IMR-90 (cell line): Measurements from ENCODE around the gene RNF223. TPM values are rescaled to one million over a fixed set of nuclear protein-coding genes. Genes with fewer than 3 reads are reported as not detected.

ENCODE experiments used
- ATAC-seq: fragments of 200-7000 bp; cut with Tn5 transposase; 2 replicates; pipeline ENCODE4 v1.9.1; 2020; ENCODE audit warnings: low read depth, mild to moderate bottlenecking, moderate library complexity
- BruUV-seq: library from RNA; stranded (reverse); fragments of 400-500 nt; replicated peaks from 2 replicates; lab custom pipeline; 2021; lab: Mats Ljungman, UMichigan
- CTCF ChIA-PET: fragments of 300-600 bp; formaldehyde crosslinking; extraction: SDS; loops from one replicate; lab custom pipeline; 2021; ENCODE audit warnings: antibody characterized with exemption; lab: Yijun Ruan, JAX
- POLR2A ChIA-PET: fragments of 300-600 bp; sonication (Branson Sonifier 250); formaldehyde crosslinking; loops from one replicate; lab custom pipeline; 2022; ENCODE audit warnings: antibody characterized with exemption; ENCODE audit not compliant: unreplicated experiment; lab: Charles Lee
- DNase-seq: peaks from one replicate; pipeline ENCODE4 v3.0.0; 2013
- H2AFZ ChIP-seq: replicated peaks from 2 replicates; pipeline ENCODE3; 2013; ENCODE audit warnings: low read length, mild to moderate bottlenecking; ENCODE audit not compliant: poor library complexity
- H2AK5ac ChIP-seq: 2 replicates; pipeline ENCODE4 v1.6.1; 2013; ENCODE audit warnings: low read depth, low read length, inconsistent platforms
- H2AK9ac ChIP-seq: replicated peaks from 2 replicates; pipeline ENCODE3; 2013; ENCODE audit warnings: mild to moderate bottlenecking, low read depth, low read length, moderate library complexity; ENCODE audit not compliant: poor library complexity
- H2BK120ac ChIP-seq: 2 replicates; pipeline ENCODE4 v1.6.1; 2013; ENCODE audit warnings: low read depth, low read length, inconsistent platforms
- H2BK15ac ChIP-seq: 3 replicates; pipeline ENCODE4 v1.6.1; 2013; ENCODE audit warnings: low read depth, low read length, inconsistent platforms
- H2BK20ac ChIP-seq: 2 replicates; pipeline ENCODE4 v1.6.1; 2013; ENCODE audit warnings: low read depth, mild to moderate bottlenecking, inconsistent platforms, low read length, moderate library complexity
- H2BK5ac ChIP-seq: 2 replicates; pipeline ENCODE4 v1.6.1; 2013; ENCODE audit warnings: mild to moderate bottlenecking, low read depth, low read length, inconsistent platforms; ENCODE audit not compliant: poor library complexity, severe bottlenecking
- H3K14ac ChIP-seq: replicated peaks from 2 replicates; pipeline ENCODE4 v1.6.1; 2013; ENCODE audit warnings: low read depth, low read length, inconsistent platforms
- H3K18ac ChIP-seq: 2 replicates; pipeline ENCODE4 v1.6.1; 2013; ENCODE audit warnings: low read depth, low read length, control low read depth
- H3K23ac ChIP-seq: 2 replicates; pipeline ENCODE4 v1.6.1; 2013; ENCODE audit warnings: low read depth, low read length, inconsistent platforms
- H3K27ac ChIP-seq: 2 replicates; pipeline ENCODE4 v1.5.1; 2013; ENCODE audit warnings: mild to moderate bottlenecking, control low read depth, low read length; ENCODE audit not compliant: insufficient read depth
- H3K27me3 ChIP-seq: 2 replicates; pipeline ENCODE4 v1.6.1; 2013; ENCODE audit warnings: low read length; ENCODE audit not compliant: control insufficient read depth, insufficient read depth
- H3K36me3 ChIP-seq: 2 replicates; pipeline ENCODE4 v1.6.1; 2013; ENCODE audit warnings: low read length, mixed read lengths; ENCODE audit not compliant: control insufficient read depth, insufficient read depth
- H3K4ac ChIP-seq: 2 replicates; pipeline ENCODE4 v1.6.1; 2013; ENCODE audit warnings: low read depth, low read length, inconsistent platforms
- H3K4me1 ChIP-seq: 2 replicates; pipeline ENCODE4 v1.6.1; 2013; ENCODE audit warnings: low read length, mixed read lengths; ENCODE audit not compliant: control insufficient read depth, insufficient read depth
- H3K4me2 ChIP-seq: 2 replicates; pipeline ENCODE4 v1.6.1; 2013; ENCODE audit warnings: low read depth, mild to moderate bottlenecking, control low read depth, low read length, moderate library complexity
- H3K4me3 ChIP-seq: 2 replicates; pipeline ENCODE4 v1.5.1; 2013; ENCODE audit warnings: low read depth, mild to moderate bottlenecking, control low read depth, low read length, moderate library complexity; ENCODE audit not compliant: insufficient read depth
- H3K56ac ChIP-seq: 2 replicates; pipeline ENCODE4 v1.6.1; 2013; ENCODE audit warnings: low read length, inconsistent platforms; ENCODE audit not compliant: insufficient read depth; ENCODE audit errors: extremely low read depth
- H3K79me1 ChIP-seq, 2 experiments: 2 replicates each; pipeline ENCODE4 v1.6.1; 2013; ENCODE audit warnings: low read length in 2 of 2, inconsistent platforms in 1 of 2, low read depth in 1 of 2
- H3K9ac ChIP-seq: 2 replicates; pipeline ENCODE4 v1.6.1; 2013; ENCODE audit warnings: low read depth, low read length, control low read depth
- H3K9me1 ChIP-seq: 2 replicates; pipeline ENCODE4 v1.6.1; 2013; ENCODE audit warnings: low read length, inconsistent platforms; ENCODE audit not compliant: insufficient read depth
- H3K9me3 ChIP-seq: 2 replicates; pipeline ENCODE4 v1.6.1; 2013; ENCODE audit warnings: low read length; ENCODE audit not compliant: control insufficient read depth, insufficient read depth
- H4K20me1 ChIP-seq: 2 replicates; pipeline ENCODE4 v1.6.1; 2013; ENCODE audit warnings: low read length, inconsistent platforms; ENCODE audit not compliant: insufficient read depth
- H4K5ac ChIP-seq: 2 replicates; pipeline ENCODE4 v1.6.1; 2013; ENCODE audit warnings: mild to moderate bottlenecking, low read depth, low read length, control low read depth
- H4K8ac ChIP-seq, 2 experiments: 2 replicates each; pipeline ENCODE4 v1.6.1; 2013; ENCODE audit warnings: low read depth in 2 of 2, low read length in 2 of 2, control low read depth in 1 of 2, inconsistent platforms in 1 of 2
- H4K91ac ChIP-seq: 2 replicates; pipeline ENCODE4 v1.6.1; 2013; ENCODE audit warnings: low read depth, low read length, inconsistent platforms; ENCODE audit not compliant: insufficient read depth
- BHLHE40 ChIP-seq: fragments of 150-350 bp; IDR thresholded peaks from 2 replicates; pipeline ENCODE4 v1.6.1; 2016; ENCODE audit warnings: mild to moderate bottlenecking, low read depth, low read length
- CEBPB ChIP-seq: IDR thresholded peaks from 2 replicates; pipeline ENCODE4 v1.6.1; 2012; ENCODE audit warnings: low read depth, low read length, improper control_type of control experiment
- CHD1 ChIP-seq: IDR thresholded peaks from 2 replicates; pipeline ENCODE4 v1.6.1; 2012; ENCODE audit warnings: low read depth, low read length, improper control_type of control experiment
- FOS ChIP-seq: fragments of 150-350 bp; IDR thresholded peaks from 2 replicates; pipeline ENCODE4 v1.6.1; 2016; ENCODE audit warnings: low read depth, low read length
- MAFK ChIP-seq: IDR thresholded peaks from 2 replicates; pipeline ENCODE4 v1.6.1; 2012; ENCODE audit warnings: low read depth, low read length, improper control_type of control experiment
- MAZ ChIP-seq: IDR thresholded peaks from 2 replicates; pipeline ENCODE4 v1.6.1; 2012; ENCODE audit warnings: low read depth, mild to moderate bottlenecking, low read length, improper control_type of control experiment, moderate library complexity, borderline replicate concordance
- MXI1 ChIP-seq: IDR thresholded peaks from 2 replicates; pipeline ENCODE4 v1.6.1; 2012; ENCODE audit warnings: low read depth, mild to moderate bottlenecking, low read length, moderate library complexity, borderline replicate concordance
- NFE2L2 ChIP-seq: fragments of 150-350 bp; IDR thresholded peaks from 2 replicates; pipeline ENCODE4 v1.6.1; 2016; ENCODE audit warnings: low read depth, mild to moderate bottlenecking, low read length
- POLR2A ChIP-seq: IDR thresholded peaks from 2 replicates; pipeline ENCODE4 v1.6.1; 2012; ENCODE audit warnings: mild to moderate bottlenecking, low read depth, low read length
- RAD21 ChIP-seq: IDR thresholded peaks from 2 replicates; pipeline ENCODE4 v1.6.1; 2012; ENCODE audit warnings: low read length, improper control_type of control experiment
- RCOR1 ChIP-seq: IDR thresholded peaks from 2 replicates; pipeline ENCODE4 v1.6.1; 2012; ENCODE audit warnings: mild to moderate bottlenecking, low read length, improper control_type of control experiment; ENCODE audit not compliant: insufficient replicate concordance
- RFX5 ChIP-seq: IDR thresholded peaks from 2 replicates; pipeline ENCODE4 v1.8.0; 2012; ENCODE audit warnings: low read depth, mild to moderate bottlenecking, low read length, moderate library complexity
- WGBS, 2 experiments: methylation state at CpG; one replicate each; pipeline versions ENCODE4 v1.1.5 to v1.1.7; 2013; ENCODE audit warnings: missing lambda C conversion rate in 2 of 2; ENCODE audit not compliant: insufficient read length in 1 of 2; ENCODE audit errors: extremely low coverage in 2 of 2; 5-methylcytosine and 5-hydroxymethylcytosine counted together
- dilution Hi-C: fragments of 300-500 bp; cut with HindIII; formaldehyde crosslinking; loops from one replicate; pipeline ENCODE4 v1.14.3; 2018; ENCODE audit warnings: low sequenced_read_pairs; ENCODE audit not compliant: unreplicated experiment
- in situ Hi-C: fragments of 300-500 bp; cut with MboI; formaldehyde crosslinking; loops from 3 replicates; pipeline ENCODE4 v1.14.3; 2019; ENCODE audit warnings: low sequenced_read_pairs, inconsistent platforms, mixed read lengths
- intact Hi-C: fragments of 100-400 bp; cut with micrococcal nuclease; formaldehyde crosslinking; loops from 2 replicates; pipeline ENCODE4 v1.10.0; 2022
- polyA plus RNA-seq, 3 experiments: library from polyadenylated mRNA; depleted of rRNA; stranded (reverse); fragments of >200 nt; gene quantifications; 2 replicates each; pipeline ENCODE4 v1.2.3, GENCODE V29; 2012; ENCODE audit warnings: low replicate concordance in 1 of 3
- total RNA-seq: library from RNA; depleted of rRNA; stranded (reverse); fragments of >200 nt; gene quantifications from 2 replicates; pipeline ENCODE4 v1.2.3, GENCODE V29; 2012
- TF ChIP-seq, protein P1 (sequence below): fragments of 150-350 bp; IDR thresholded peaks from 2 replicates; pipeline ENCODE4 v1.6.1; 2017; ENCODE audit warnings: mild to moderate bottlenecking, antibody characterized with exemption, low read length, low read depth
- TF ChIP-seq, protein P2 (sequence below): fragments of 150-350 bp; IDR thresholded peaks from 2 replicates; pipeline ENCODE4 v1.6.1; 2016; ENCODE audit warnings: low read depth, mild to moderate bottlenecking, low read length, moderate library complexity, borderline replicate concordance
- TF ChIP-seq, protein P3 (sequence below): conservative IDR thresholded peaks from 2 replicates; pipeline ENCODE4 v1.5.1; 2012; ENCODE audit warnings: mild to moderate bottlenecking, low read depth, low read length, improper control_type of control experiment

RNF223 gene
- total and polyA plus RNA-seq, 2 of the 4 experiments (the other 2 are of a cell fraction) = not detected

DNA sequence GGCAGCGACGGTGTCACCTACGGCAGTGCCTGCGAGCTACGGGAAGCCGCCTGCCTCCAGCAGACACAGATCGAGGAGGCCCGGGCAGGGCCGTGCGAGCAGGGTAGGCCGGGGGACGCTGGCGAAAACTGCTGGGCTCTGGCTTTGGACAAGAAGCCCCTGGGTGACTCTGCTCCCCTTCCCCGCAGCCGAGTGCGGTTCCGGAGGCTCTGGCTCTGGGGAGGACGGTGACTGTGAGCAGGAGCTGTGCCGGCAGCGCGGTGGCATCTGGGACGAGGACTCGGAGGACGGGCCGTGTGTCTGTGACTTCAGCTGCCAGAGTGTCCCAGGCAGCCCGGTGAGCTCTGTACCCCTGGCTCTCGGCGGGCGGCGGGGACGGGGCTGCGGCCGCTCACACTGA is 30.2 kb downstream of the RNF223 start:
- Histone ChIP-seq H4K8ac (no peak overlapping the region), H3K27me3 (no peaks in the 10 kb centered on the region), H3K27ac (no peak overlapping the region), H3K23ac (no peak overlapping the region), H4K91ac (no peak overlapping the region), H3K4me1 (peaks cover 7% of the 10 kb centered on the region), H2BK20ac (no peak overlapping the region), H3K4ac (no peak overlapping the region), H3K4me2 (no peak overlapping the region), H3K4me3 (no peak overlapping the region), H2BK15ac (no peak overlapping the region), H2BK5ac (no peak overlapping the region), H3K56ac (no peak overlapping the region), H2BK120ac (no peak overlapping the region), H3K9ac (no peak overlapping the region), H2AK9ac (no peak overlapping the region), H4K5ac (no peak overlapping the region), H4K20me1 (peaks cover 29% of the 10 kb centered on the region), H3K9me1 (no peaks in the 10 kb centered on the region), H2AK5ac (no peak overlapping the region), H3K79me1 (peaks cover 2 to 18% of the 10 kb centered on the region in 2 experiments; a peak in 3 of 4 replicates), H3K9me3 (no peaks in the 10 kb centered on the region), H2AFZ (no peak overlapping the region), H3K18ac (no peak overlapping the region), H3K36me3 (peaks cover 57% of the 10 kb centered on the region), H3K14ac (no peak overlapping the region)
- no TSS peak for BruUV-seq
- ATAC-seq (no peak), DNase-seq (no peak)
- ChIA-PET CTCF (no interaction called here), POLR2A (no interaction called here)
- TF ChIP-seq MXI1 (no peak), CHD1 (no peak), POLR2A (no peak), NFE2L2 (no peak), MAZ (no peak), BHLHE40 (no peak), CEBPB (no peak), FOS (no peak), RCOR1 (no peak), MAFK (no peak), RAD21 (no peak), RFX5 (no peak)
- TF ChIP-seq, protein P1, sequence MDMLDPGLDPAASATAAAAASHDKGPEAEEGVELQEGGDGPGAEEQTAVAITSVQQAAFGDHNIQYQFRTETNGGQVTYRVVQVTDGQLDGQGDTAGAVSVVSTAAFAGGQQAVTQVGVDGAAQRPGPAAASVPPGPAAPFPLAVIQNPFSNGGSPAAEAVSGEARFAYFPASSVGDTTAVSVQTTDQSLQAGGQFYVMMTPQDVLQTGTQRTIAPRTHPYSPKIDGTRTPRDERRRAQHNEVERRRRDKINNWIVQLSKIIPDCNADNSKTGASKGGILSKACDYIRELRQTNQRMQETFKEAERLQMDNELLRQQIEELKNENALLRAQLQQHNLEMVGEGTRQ = no peak
- TF ChIP-seq, protein P2, sequence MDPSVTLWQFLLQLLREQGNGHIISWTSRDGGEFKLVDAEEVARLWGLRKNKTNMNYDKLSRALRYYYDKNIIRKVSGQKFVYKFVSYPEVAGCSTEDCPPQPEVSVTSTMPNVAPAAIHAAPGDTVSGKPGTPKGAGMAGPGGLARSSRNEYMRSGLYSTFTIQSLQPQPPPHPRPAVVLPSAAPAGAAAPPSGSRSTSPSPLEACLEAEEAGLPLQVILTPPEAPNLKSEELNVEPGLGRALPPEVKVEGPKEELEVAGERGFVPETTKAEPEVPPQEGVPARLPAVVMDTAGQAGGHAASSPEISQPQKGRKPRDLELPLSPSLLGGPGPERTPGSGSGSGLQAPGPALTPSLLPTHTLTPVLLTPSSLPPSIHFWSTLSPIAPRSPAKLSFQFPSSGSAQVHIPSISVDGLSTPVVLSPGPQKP = no peak
- TF ChIP-seq, protein P3, sequence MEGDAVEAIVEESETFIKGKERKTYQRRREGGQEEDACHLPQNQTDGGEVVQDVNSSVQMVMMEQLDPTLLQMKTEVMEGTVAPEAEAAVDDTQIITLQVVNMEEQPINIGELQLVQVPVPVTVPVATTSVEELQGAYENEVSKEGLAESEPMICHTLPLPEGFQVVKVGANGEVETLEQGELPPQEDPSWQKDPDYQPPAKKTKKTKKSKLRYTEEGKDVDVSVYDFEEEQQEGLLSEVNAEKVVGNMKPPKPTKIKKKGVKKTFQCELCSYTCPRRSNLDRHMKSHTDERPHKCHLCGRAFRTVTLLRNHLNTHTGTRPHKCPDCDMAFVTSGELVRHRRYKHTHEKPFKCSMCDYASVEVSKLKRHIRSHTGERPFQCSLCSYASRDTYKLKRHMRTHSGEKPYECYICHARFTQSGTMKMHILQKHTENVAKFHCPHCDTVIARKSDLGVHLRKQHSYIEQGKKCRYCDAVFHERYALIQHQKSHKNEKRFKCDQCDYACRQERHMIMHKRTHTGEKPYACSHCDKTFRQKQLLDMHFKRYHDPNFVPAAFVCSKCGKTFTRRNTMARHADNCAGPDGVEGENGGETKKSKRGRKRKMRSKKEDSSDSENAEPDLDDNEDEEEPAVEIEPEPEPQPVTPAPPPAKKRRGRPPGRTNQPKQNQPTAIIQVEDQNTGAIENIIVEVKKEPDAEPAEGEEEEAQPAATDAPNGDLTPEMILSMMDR = no peak
- WGBS, 2 experiments = 94% methylated on average over 23 of the region's 33 CpGs; no CpG with 5 or more reads in 1 of the 2 experiments
- in situ Hi-C loops (no loop called here), intact Hi-C loops (no loop called here), dilution Hi-C loops (no loop called here)
